GM12878 (cell line): Measurements from ENCODE around the gene KCNK1. TPM values are rescaled to one million over a fixed set of nuclear protein-coding genes. Genes with fewer than 3 reads are reported as not detected.

Experiments used
- ATAC-seq: fragments of 200-7000 bp; cut with Tn5 transposase; 3 replicates; pipeline ENCODE4 v1.9.1; 2020; ENCODE audit warnings: mild to moderate bottlenecking, moderate library complexity
- BruUV-seq: library from RNA; stranded (reverse); fragments of 400-500 nt; replicated peaks from 2 replicates; lab custom pipeline; 2021; lab: Mats Ljungman, UMichigan
- CTCF ChIA-PET: fragments of 300-600 bp; sonication (Branson Sonifier 250); formaldehyde crosslinking; extraction: SDS; loops from one replicate; lab custom pipeline; 2021; ENCODE audit warnings: inconsistent platforms; lab: Yijun Ruan, JAX
- POLR2A ChIA-PET: fragments of 350-600 bp; formaldehyde crosslinking; extraction: SDS; loops from one replicate; lab custom pipeline; 2021; ENCODE audit warnings: inconsistent platforms; lab: Charles Lee
- RAD21 ChIA-PET: fragments of 300-600 bp; sonication (Branson Sonifier 250); formaldehyde crosslinking; loops from one replicate; lab custom pipeline; 2023; ENCODE audit warnings: antibody characterized with exemption; ENCODE audit not compliant: unreplicated experiment; lab: Charles Lee
- SMC1A ChIA-PET: fragments of 300-600 bp; sonication (Branson Sonifier 250); formaldehyde crosslinking; loops from one replicate; lab custom pipeline; 2023; ENCODE audit not compliant: unreplicated experiment, uncharacterized antibody; lab: Charles Lee
- DNase-seq: peaks from one replicate; pipeline ENCODE4 v3.0.0-alpha.2; 2011; ENCODE audit warnings: low read depth, low spot score
- FAIRE-seq: peaks from 3 replicates; lab custom pipeline; 2011; peaks lifted over from hg19 to GRCh38; lab: Jason Lieb, UNC
- H2AFZ ChIP-seq: 2 replicates; pipeline ENCODE4 v1.6.0; 2011; ENCODE audit warnings: low read depth, low read length, control low read depth; ENCODE audit not compliant: control insufficient read depth
- H3K27ac ChIP-seq: 2 replicates; pipeline ENCODE4 v1.5.1; 2011; ENCODE audit warnings: control low read depth; ENCODE audit not compliant: control insufficient read depth, insufficient read depth
- H3K27me3 ChIP-seq, 2 experiments: replicated peaks in 1 of 2; 2 replicates each; pipeline versions ENCODE4 v1.6.0 to v1.6.1; 2011; ENCODE audit warnings: low read length in 1 of 2; ENCODE audit not compliant: control insufficient read depth in 2 of 2, insufficient read depth in 2 of 2
- H3K36me3 ChIP-seq, 2 experiments: 2 replicates each; pipeline ENCODE4 v1.5.1; 2011; ENCODE audit warnings: low read length in 1 of 2; ENCODE audit not compliant: control insufficient read depth in 2 of 2, insufficient read depth in 2 of 2
- H3K4me1 ChIP-seq: 2 replicates; pipeline ENCODE4 v1.6.1; 2011; ENCODE audit warnings: mild to moderate bottlenecking, low read length, moderate library complexity, mixed read lengths; ENCODE audit not compliant: control insufficient read depth, insufficient read depth
- H3K4me2 ChIP-seq: 2 replicates; pipeline ENCODE4 v1.6.0; 2011; ENCODE audit warnings: control low read depth; ENCODE audit not compliant: control insufficient read depth, insufficient read depth
- H3K4me3 ChIP-seq: fragments of 200-600 bp; sonication (generic); 2 replicates; pipeline ENCODE4 v1.5.1; 2016
- H3K79me2 ChIP-seq: 2 replicates; pipeline ENCODE4 v1.6.0; 2011; ENCODE audit warnings: low read length; ENCODE audit not compliant: control insufficient read depth, insufficient read depth
- H3K9ac ChIP-seq: 2 replicates; pipeline ENCODE4 v1.8.0; 2011; ENCODE audit warnings: low read length, control low read depth, mixed read lengths; ENCODE audit not compliant: control insufficient read depth, insufficient read depth
- H3K9me3 ChIP-seq: replicated peaks from 3 replicates; pipeline ENCODE4 v1.5.1; 2011; ENCODE audit warnings: mild to moderate bottlenecking, low read length; ENCODE audit not compliant: control insufficient read depth, insufficient read depth
- H4K20me1 ChIP-seq: 2 replicates; pipeline ENCODE4 v1.6.0; 2011; ENCODE audit not compliant: control insufficient read depth, insufficient read depth
- ATF3 ChIP-seq: IDR thresholded peaks from 2 replicates; pipeline ENCODE4 v1.6.1; 2011; ENCODE audit warnings: low read depth, mild to moderate bottlenecking, low read length, moderate library complexity, borderline replicate concordance; ENCODE audit errors: extremely low read depth
- CEBPB ChIP-seq, 2 experiments: fragments of 150-350 bp in 1 of 2; IDR thresholded peaks; 2 replicates each; pipeline ENCODE4 v1.6.1; 2012 to 2014; ENCODE audit warnings: low read depth in 2 of 2, low read length in 2 of 2, borderline replicate concordance in 1 of 2, inconsistent platforms in 1 of 2
- CTCF ChIP-seq, 3 experiments: IDR thresholded peaks in 2 of 3; conservative IDR thresholded peaks in 1 of 3; 2 replicates each; pipeline ENCODE4 v1.5.1; 2011; ENCODE audit warnings: low read depth in 3 of 3, low read length in 3 of 3, mild to moderate bottlenecking in 3 of 3, control low read depth in 2 of 3, moderate library complexity in 2 of 3, inconsistent platforms in 1 of 3, mixed read lengths in 1 of 3; ENCODE audit not compliant: control insufficient read depth in 2 of 3, insufficient read depth in 1 of 3; ENCODE audit errors: extremely low read depth in 1 of 3
- ETV6 ChIP-seq, 2 experiments: fragments of 450-650 bp in 1 of 2; IDR thresholded peaks in 1 of 2; conservative IDR thresholded peaks in 1 of 2; 2 replicates each; pipeline ENCODE4 v1.6.1; 2014; ENCODE audit warnings: antibody characterized with exemption in 1 of 2, borderline replicate concordance in 1 of 2, low read depth in 1 of 2, mild to moderate bottlenecking in 1 of 2, moderate library complexity in 1 of 2
- FOS ChIP-seq: IDR thresholded peaks from 3 replicates; pipeline ENCODE4 v1.6.1; 2011; ENCODE audit warnings: borderline replicate concordance; ENCODE audit not compliant: insufficient read length; ENCODE audit errors: extremely low read depth
- IKZF1 ChIP-seq: fragments of 450-650 bp; conservative IDR thresholded peaks from 2 replicates; pipeline ENCODE4 v1.6.1; 2017; ENCODE audit warnings: antibody characterized with exemption, mild to moderate bottlenecking
- KDM1A ChIP-seq: fragments of 200-600 bp; sonication (generic); IDR thresholded peaks from 2 replicates; pipeline ENCODE4 v1.6.1; 2016; ENCODE audit warnings: borderline replicate concordance
- KLF5 ChIP-seq: fragments of 450-650 bp; IDR thresholded peaks from 2 replicates; pipeline ENCODE4 v1.6.1; 2014; ENCODE audit warnings: mild to moderate bottlenecking; ENCODE audit not compliant: partially characterized antibody
- NFXL1 ChIP-seq: fragments of 450-650 bp; IDR thresholded peaks from 2 replicates; pipeline ENCODE4 v1.6.1; 2017; ENCODE audit warnings: antibody characterized with exemption, mild to moderate bottlenecking, borderline replicate concordance
- NR2C1 ChIP-seq: fragments of 450-650 bp; IDR thresholded peaks from 2 replicates; pipeline ENCODE4 v1.6.1; 2017; ENCODE audit warnings: antibody characterized with exemption, mild to moderate bottlenecking, moderate library complexity
- PML ChIP-seq: IDR thresholded peaks from 2 replicates; pipeline ENCODE4 v1.6.1; 2012; ENCODE audit warnings: low read length, inconsistent platforms
- STAT1 ChIP-seq: fragments of 450-650 bp; conservative IDR thresholded peaks from 2 replicates; pipeline ENCODE4 v1.6.1; 2014; ENCODE audit warnings: antibody characterized with exemption, mild to moderate bottlenecking
- WRNIP1 ChIP-seq: IDR thresholded peaks from 2 replicates; pipeline ENCODE4 v1.6.1; 2011; ENCODE audit warnings: low read depth, low read length, improper control_type of control experiment, borderline replicate concordance
- YBX1 ChIP-seq: fragments of 450-650 bp; IDR thresholded peaks from 2 replicates; pipeline ENCODE4 v1.6.1; 2016; ENCODE audit warnings: antibody characterized with exemption
- ZBTB33 ChIP-seq: fragments of 450-650 bp; IDR thresholded peaks from 2 replicates; pipeline ENCODE4 v1.6.1; 2017; ENCODE audit warnings: mild to moderate bottlenecking
- ZNF24 ChIP-seq: fragments of 450-650 bp; IDR thresholded peaks from 2 replicates; pipeline ENCODE4 v1.6.1; 2017; ENCODE audit warnings: antibody characterized with exemption, mild to moderate bottlenecking
- WGBS: methylation state at CpG from one replicate; pipeline ENCODE4 v1.1.6; 2016; ENCODE audit warnings: low lambda C conversion rate; ENCODE audit not compliant: insufficient replicate concordance, insufficient coverage; ENCODE audit errors: missing lambda C conversion rate; 5-methylcytosine and 5-hydroxymethylcytosine counted together
- in situ Hi-C: fragments of 300-500 bp; cut with MboI; formaldehyde crosslinking; loops from 9 replicates; pipeline ENCODE4 v1.14.3; 2018; ENCODE audit warnings: mixed read lengths
- intact Hi-C: fragments of 100-400 bp; cut with micrococcal nuclease; formaldehyde crosslinking; loops from one replicate; pipeline ENCODE4 v1.14.2; 2022; ENCODE audit not compliant: unreplicated experiment
- polyA plus RNA-seq, 11 experiments: library from polyadenylated mRNA; depleted of rRNA in 4 of 11; unstranded in 6 of 11; stranded (reverse) in 5 of 11; fragments of >200 nt; fragmentation: Nextera tagmentation in 4 of 11; fragmentation: Illumina TruSeq in 1 of 11; extraction: Ambion mirVana in 4 of 11; extraction: Trizol in 1 of 11; gene quantifications; 1 replicate in 1 of 11; 2 replicates in 10 of 11; pipeline versions ENCODE4 v1.2.1 to v1.2.3, GENCODE V29; 2011 to 2016; ENCODE audit warnings: inconsistent platforms in 2 of 11, missing spikeins in 2 of 11, low read depth in 1 of 11
- total RNA-seq, 4 experiments: library from RNA; depleted of rRNA in 3 of 4; stranded (reverse); fragments of >200 nt in 3 of 4; fragmentation: Illumina TruSeq in 1 of 4; extraction: Trizol in 1 of 4; gene quantifications; 2 replicates each; pipeline versions ENCODE4 v1.2.1 to v1.2.3, GENCODE V29; 2013 to 2021

Gene KCNK1
- total and polyA plus RNA-seq, 10 of the 15 experiments (the other 5 are each of a cell fraction or from before 2014, with no cell fraction given) = 9.4 to 27.6 (median 15.1) TPM

DNA sequence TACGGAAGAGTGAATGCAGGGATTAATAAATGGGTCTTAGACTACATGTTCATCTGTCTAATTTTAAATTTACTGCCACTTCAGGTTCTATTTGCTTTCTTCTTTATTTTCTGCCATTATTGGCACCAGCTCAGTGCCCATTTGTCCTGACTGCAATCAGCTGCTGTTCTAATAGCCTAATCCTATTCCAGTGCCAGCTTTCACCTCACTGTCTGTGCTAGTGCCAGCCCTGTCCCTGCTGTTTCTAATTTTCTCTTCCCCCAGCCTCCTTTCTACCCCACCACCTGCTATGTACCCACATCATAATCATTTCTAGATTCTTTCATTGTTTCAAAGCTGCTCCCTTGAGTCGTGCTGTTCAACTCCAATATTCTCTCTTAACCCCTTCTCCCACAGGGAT is 86.4 kb downstream of the KCNK1 start (continued):
- TF ChIP-seq ATF3 (no peak), IKZF1 (no peak), CEBPB (IDR thresholded peaks at IDR 0.05; ENCODE audit: borderline replicate concordance in 1 of 2, low read depth in 2 of 2, low read length in 2 of 2) (no peak)

GRCh38 chr1:233704170-233704897 is 90.4 kb downstream of the KCNK1 start:
- no peak for FAIRE-seq
- ChIA-PET SMC1A (interaction anchor here (0.6 to 1.5 kb wide), 3 partner anchors 114 to 263 kb away, joined by 3 read pairs; no protein-coding TSS in a partner anchor), CTCF (interaction anchor here (0.6 kb wide), 1 partner anchor 142 kb away, joined by 3 read pairs; no protein-coding TSS in a partner anchor)
- Histone ChIP-seq H4K20me1 (no peaks in the 10 kb centered on the region), H3K4me1 (no peaks in the 10 kb centered on the region), H3K36me3 (no peaks in the 10 kb centered on the region), H3K4me3 (no peak overlapping the region), H3K4me2 (no peak overlapping the region), H3K9ac (no peak overlapping the region), H2AFZ (no peak overlapping the region), H3K9me3 (no peaks in the 10 kb centered on the region; the same call in 2 of the 3 replicates)
- DNase-seq = no peak
- WGBS = 58% methylated on average over 6 of the region's 6 CpGs
- TF ChIP-seq CTCF (IDR thresholded peaks at IDR 0.05 in 2 of 3, conservative IDR thresholded peaks at IDR 0.05 in 1 of 3; ENCODE audit: control insufficient read depth in 2 of 3, extremely low read depth in 1 of 3, insufficient read depth in 1 of 3, low read depth in 3 of 3, low read length in 3 of 3) = no peak
- no peak for TF ChIP-seq FOS
- no peak for TF ChIP-seq STAT1
- TF ChIP-seq NFXL1 = no peak
- TF ChIP-seq WRNIP1 = no peak
- no peak for TF ChIP-seq ETV6 (conservative IDR thresholded peaks at IDR 0.05 in 1 of 2, IDR thresholded peaks at IDR 0.05 in 1 of 2; ENCODE audit: borderline replicate concordance in 1 of 2, low read depth in 1 of 2)
- TF ChIP-seq NR2C1 = no peak
- no peak for TF ChIP-seq PML
- no peak for TF ChIP-seq KLF5
- TF ChIP-seq ZBTB33 = no peak
- no peak for TF ChIP-seq KDM1A
- TF ChIP-seq YBX1 = no peak
- no peak for TF ChIP-seq ZNF24
- TF ChIP-seq, all 136 proteins: peak for 0
- Histone ChIP-seq H3K27me3 (no peaks in the 10 kb centered on the region), H3K79me2 (no peaks in the 10 kb centered on the region), H3K27ac (no peak overlapping the region)
- POLR2A ChIA-PET = no interaction called here
- ATAC-seq = no peak; the same call in 2 of the 3 replicates
- intact Hi-C loops = no loop called here
- BruUV-seq = no TSS peak
- in situ Hi-C loops = no loop called here
- RAD21 ChIA-PET = no interaction called here
